Measurements from ENCODE around the gene TTC19. TPM values are rescaled to one million over a fixed set of nuclear protein-coding genes. Genes with fewer than 3 reads are reported as not detected.
A peak's percentile ranks its signal among the peaks of the same experiment; 100 is the strongest.

Gene TTC19
- total and polyA plus RNA-seq, 8 donors: 31.6 to 70.5 (median 59.9) TPM

DNA sequence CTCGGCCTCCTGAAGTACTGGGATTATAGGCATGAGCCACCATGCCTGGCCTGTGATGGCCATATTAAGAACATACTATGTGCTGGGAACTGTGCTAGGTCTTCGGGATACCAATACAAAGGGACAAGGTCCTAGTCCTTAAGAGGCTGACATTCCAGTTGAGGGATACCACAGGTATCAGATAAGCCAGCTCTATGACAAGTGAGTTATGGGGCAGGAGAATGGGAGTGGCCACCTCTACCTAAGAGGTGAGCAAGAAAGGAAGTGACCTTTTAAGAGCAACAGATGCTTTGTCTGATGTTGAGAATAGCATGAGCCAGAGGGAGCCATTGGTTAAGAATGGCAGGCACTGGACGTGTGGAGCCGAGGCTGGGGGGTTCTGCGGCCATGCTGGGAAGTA, 27.7 kb upstream of the TTC19 start:
- intact Hi-C loops (cut with DNase I): no loop called here
- H3K4me3 ChIP-seq: no peak overlapping the region
- no peaks in the 10 kb centered on the region for H3K27me3 ChIP-seq
- H3K4me1 ChIP-seq: peaks cover 1 to 18% of the 10 kb centered on the region in 2 donors
- H3K36me3 ChIP-seq: peaks cover 0 to 16% of the 10 kb centered on the region in 2 donors
- no peak overlapping the region for H3K27ac ChIP-seq
- H3K9me3 ChIP-seq: no peaks in the 10 kb centered on the region
- no peak for ATAC-seq
- TF ChIP-seq, protein P1, sequence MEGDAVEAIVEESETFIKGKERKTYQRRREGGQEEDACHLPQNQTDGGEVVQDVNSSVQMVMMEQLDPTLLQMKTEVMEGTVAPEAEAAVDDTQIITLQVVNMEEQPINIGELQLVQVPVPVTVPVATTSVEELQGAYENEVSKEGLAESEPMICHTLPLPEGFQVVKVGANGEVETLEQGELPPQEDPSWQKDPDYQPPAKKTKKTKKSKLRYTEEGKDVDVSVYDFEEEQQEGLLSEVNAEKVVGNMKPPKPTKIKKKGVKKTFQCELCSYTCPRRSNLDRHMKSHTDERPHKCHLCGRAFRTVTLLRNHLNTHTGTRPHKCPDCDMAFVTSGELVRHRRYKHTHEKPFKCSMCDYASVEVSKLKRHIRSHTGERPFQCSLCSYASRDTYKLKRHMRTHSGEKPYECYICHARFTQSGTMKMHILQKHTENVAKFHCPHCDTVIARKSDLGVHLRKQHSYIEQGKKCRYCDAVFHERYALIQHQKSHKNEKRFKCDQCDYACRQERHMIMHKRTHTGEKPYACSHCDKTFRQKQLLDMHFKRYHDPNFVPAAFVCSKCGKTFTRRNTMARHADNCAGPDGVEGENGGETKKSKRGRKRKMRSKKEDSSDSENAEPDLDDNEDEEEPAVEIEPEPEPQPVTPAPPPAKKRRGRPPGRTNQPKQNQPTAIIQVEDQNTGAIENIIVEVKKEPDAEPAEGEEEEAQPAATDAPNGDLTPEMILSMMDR (IDR thresholded peaks at IDR 0.05): no peak
- DNase-seq: no peak

DNA sequence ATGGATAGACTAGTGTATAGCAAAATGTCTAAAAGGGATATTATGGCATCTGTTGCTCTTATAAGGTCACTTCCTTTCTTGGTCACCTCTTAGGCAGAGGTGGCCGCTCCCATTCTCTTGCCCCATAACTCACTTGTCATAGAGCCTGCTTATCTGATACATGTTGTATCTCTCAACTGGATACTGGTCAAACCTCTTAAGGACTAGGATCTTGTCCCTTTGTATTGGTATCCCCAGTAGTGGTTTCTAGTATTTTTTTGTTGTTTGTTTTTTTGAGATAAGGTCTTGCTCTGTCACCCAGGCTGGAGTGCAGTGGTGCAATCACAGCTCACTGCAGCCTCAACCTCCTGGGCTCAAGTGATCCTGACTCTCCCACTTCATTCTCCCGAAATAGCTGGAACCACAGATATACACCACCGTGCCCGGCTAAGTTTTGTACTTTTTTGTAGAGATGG, 27.1 kb upstream of the TTC19 start:
- DNase-seq: peak in 1 of 4 donors; percentile 17
- Histone ChIP-seq H3K27me3 (no peaks in the 10 kb centered on the region), H3K27ac (no peak overlapping the region), H3K36me3 (peaks cover 0 to 22% of the 10 kb centered on the region in 2 donors), H3K4me1 (peaks cover 0 to 12% of the 10 kb centered on the region in 2 donors), H3K4me3 (no peak overlapping the region), H3K9me3 (no peaks in the 10 kb centered on the region)
- intact Hi-C loops (cut with DNase I): no loop called here
- peak; percentile 78 for ATAC-seq
- TF ChIP-seq, protein P1 (IDR thresholded peaks at IDR 0.05): no peak

DNA sequence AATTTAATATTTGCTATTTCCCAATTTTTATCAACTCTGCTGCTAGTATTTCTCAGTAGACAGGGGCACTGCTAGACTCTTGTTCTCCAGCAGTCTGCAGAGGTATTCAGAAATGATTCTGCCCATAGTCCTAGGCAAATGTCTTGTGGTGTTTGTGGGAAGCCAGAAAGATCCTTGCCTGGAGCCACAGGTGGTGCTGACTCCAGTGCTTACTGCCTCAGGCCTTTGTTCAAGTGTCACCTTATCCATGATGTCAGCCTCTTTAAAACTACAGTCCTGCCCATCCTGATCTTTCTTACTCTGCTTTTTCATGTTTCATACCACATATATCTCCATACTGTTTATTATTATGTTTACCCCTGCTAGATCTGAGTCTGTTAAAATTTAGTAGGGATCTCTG, 26.6 kb upstream of the TTC19 start:
- H3K36me3 ChIP-seq: peaks cover 0 to 27% of the 10 kb centered on the region in 2 donors
- H3K4me3 ChIP-seq: no peak overlapping the region
- no peaks in the 10 kb centered on the region for H3K9me3 ChIP-seq
- TF ChIP-seq, protein P1 (IDR thresholded peaks at IDR 0.05): no peak
- H3K27ac ChIP-seq: no peak overlapping the region
- ATAC-seq (peak; percentile 51), DNase-seq (peak in 1 of 4 donors; percentile 15)
- no peaks in the 10 kb centered on the region for H3K27me3 ChIP-seq
- intact Hi-C loops (cut with DNase I): no loop called here
- peaks cover 0 to 9% of the 10 kb centered on the region in 2 donors for H3K4me1 ChIP-seq

DNA sequence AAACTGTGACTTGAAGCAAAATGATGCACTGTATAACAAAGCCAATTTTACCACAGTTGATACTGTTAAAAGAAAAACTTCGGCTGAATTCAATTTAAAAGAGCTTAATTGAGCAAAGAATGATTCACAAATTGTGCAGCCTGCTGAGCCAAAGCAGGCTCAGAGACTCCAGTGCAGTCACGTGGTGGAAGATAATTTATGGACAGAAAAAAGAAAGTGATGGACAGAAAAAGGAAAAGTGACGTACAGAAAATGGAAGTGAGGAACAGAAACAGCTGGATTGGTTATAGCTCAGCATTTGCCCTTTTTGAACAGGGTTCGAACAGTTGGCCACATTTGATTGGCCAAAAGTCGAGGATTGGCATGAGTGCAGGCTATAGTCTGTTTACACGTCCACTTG, 25.8 kb upstream of the TTC19 start:
- Histone ChIP-seq H3K36me3 (peaks cover 0 to 35% of the 10 kb centered on the region in 2 donors), H3K27me3 (no peaks in the 10 kb centered on the region), H3K4me3 (no peak overlapping the region), H3K27ac (no peak overlapping the region), H3K9me3 (no peaks in the 10 kb centered on the region), H3K4me1 (peaks cover 0 to 9% of the 10 kb centered on the region in 2 donors)
- intact Hi-C loops (cut with DNase I): no loop called here
- TF ChIP-seq, protein P1 (IDR thresholded peaks at IDR 0.05): no peak
- DNase-seq: no peak
- no peak for ATAC-seq

DNA sequence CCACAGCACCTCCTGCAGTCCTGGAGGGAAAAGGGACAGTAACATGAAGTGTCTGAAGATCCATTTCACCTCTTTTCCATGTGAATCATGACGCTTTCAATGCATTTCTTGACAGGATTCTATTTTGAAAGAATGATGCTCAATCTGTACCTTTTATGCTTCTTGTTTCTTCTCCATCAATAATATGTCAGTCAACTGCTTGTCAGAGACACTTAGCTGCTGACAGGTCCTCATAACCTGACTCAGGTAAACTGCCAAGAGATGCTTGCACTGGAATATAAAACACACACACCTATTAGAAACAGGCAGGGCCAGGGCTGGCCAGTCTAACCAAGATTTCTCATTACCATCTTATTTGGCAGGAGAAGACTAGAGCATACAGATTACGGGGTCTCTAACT, 21.7 kb upstream of the TTC19 start:
- Histone ChIP-seq H3K9me3 (no peaks in the 10 kb centered on the region), H3K4me3 (no peak overlapping the region), H3K27ac (no peak overlapping the region), H3K27me3 (no peaks in the 10 kb centered on the region), H3K36me3 (peaks cover 0 to 62% of the 10 kb centered on the region in 2 donors), H3K4me1 (peaks cover 0 to 16% of the 10 kb centered on the region in 2 donors)
- TF ChIP-seq, protein P1 (IDR thresholded peaks at IDR 0.05): no peak
- ATAC-seq: no peak
- no peak for DNase-seq
- intact Hi-C loops (cut with DNase I): no loop called here

All from left lung (tissue), 10 donors.